ENCODE results near the gene JSRP1.

Gene JSRP1

GRCh38 chr19:2212861-2213711 is 43.1 kb downstream of the JSRP1 start:
- DNase-seq, result no peak

GRCh38 chr19:2210987-2211740 is 45.1 kb downstream of the JSRP1 start:
- no peak for DNase-seq

DNA sequence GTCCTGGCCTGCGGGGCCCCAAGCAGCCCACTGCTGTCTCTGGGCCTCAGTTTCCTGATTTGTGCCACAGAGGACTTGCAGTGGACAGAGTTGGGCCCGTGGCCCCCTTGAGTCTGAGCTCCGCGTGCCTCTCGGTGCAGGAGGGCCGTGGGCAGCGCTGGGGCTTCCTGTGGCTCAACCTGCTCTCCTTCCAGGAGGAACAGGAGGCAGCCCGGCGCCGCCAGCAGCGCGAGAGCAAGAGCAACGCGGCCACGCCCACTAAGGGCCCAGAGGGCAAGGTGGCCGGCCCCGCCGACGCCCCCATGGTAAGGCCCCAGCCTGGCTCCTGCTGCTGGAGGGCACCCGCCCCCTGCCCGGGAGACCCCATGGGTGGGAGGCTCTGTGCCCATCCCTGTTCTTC is 46.0 kb downstream of the JSRP1 start:
- no peak for DNase-seq

DNA sequence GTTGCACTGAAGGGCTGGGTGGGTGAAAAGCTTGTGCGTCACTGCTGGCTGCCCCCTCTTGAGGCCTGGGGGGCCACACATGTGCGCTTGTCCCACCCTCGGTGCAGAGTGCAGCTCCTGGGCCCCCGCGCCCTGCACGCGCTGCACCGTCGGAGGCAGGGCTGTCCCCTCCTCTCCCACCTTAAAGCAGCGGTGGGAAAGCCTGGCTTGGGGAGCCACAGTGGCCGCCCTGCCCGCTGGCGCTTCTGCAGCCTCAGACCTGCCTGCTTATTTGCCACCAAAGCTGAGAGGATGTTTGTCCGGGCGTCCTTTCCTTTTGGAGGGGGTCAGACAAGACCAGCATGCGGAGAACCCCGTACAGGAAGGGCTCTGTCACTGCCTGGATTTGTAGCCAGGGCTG is 46.8 kb downstream of the JSRP1 start:
- DNase-seq, result no peak

- no peak for DNase-seq
Measured at GRCh38 chr19:2208975-2209374, 47.2 kb downstream of the JSRP1 start.

DNA sequence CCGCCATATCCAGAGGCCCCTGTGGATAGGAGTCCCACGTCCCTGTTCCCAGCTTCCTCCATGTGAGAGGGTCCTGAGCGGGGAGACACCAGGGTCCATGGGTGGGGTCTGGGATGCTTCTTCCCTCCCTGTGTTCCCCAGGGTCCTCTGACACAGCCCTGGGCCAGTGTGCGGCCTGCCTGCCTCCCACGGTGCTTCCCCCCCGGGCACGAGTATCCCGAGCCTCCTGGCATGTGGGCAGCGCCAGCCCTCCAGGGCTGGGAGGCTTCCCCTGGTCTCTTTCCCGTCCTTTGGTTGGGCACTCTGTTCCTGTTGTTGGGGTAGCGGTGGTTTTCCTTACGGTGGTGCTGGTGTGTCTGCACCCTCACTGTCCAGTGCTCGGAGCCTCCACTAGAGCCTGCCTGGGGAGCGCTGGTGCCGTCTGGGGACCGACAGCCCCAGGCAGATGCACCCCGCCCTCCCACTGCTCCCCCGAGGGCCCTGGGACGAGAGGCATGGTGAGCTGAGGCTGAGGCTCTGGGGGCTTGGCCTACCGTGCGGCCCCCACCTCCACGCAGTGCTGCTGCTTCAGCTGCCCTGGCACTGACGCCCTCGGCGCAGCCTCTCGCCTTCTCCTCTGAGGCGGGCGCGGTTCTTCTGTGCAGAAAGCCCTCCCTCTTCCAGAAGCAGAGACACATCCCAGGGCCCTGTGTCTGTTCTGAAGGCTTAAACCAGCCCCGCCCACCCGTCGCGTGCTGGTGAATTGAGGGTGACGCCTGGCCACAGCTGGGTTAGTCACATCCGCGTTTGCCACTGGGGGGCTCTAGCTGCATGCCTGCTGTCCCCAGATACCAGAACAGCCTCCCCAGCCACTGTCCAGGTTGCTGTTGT is 48.0 kb downstream of the JSRP1 start:
- no peak for DNase-seq

DNA sequence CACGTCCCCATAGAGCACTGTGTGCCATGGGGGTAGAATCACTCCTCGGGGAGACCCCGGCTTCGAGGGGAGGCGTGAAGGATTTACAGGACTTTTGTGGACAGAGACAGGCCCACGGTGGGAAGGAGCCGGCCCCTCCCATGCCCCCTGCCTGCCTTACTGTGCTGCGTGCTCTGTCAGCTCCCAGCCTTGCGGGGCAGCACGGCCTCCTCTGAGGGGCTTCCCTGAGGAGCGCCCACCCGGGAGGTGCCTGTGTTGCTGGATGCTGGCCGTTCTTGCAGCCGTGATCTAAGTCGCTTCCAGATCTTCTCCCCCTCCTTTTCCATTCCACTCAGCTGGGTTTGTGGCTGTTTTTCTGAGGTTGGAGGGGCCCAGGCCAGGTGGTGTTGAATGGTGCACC is 49.2 kb downstream of the JSRP1 start:
- no peak for DNase-seq

DNA sequence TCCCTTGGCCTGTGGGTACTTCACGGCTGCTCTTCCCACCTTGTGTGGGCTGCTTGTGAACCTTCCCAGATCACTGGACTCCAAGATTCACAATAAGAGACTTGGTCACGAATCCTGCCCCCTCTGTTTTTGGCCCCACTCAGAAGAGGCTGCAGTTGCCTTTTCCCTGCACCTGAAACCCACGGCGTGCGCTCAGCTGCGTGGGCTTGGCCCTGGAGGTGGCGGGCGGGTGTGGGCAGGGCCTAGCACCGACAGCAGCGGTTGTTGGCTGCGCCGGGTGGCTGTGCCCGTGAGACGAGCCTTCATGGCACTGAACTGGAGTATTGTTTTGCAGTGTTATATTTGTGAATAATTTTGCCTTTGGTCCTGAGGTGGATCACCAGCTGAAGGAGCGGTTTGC is 53.9 kb downstream of the JSRP1 start:
- DNase-seq, result no peak

Data from SIG-M5 (cell line).